GM12878 (cell line): Measurements from ENCODE around the gene PTPRD. TPM values are rescaled to one million over a fixed set of nuclear protein-coding genes. Genes with fewer than 3 reads are reported as not detected.

Experiments
- ATAC-seq: fragments of 200-7000 bp; cut with Tn5 transposase; 3 replicates; pipeline ENCODE4 v1.9.1; 2020; ENCODE audit warnings: mild to moderate bottlenecking, moderate library complexity
- BruUV-seq: library from RNA; stranded (reverse); fragments of 400-500 nt; replicated peaks from 2 replicates; lab custom pipeline; 2021; lab: Mats Ljungman, UMichigan
- CTCF ChIA-PET: fragments of 300-600 bp; sonication (Branson Sonifier 250); formaldehyde crosslinking; extraction: SDS; loops from one replicate; lab custom pipeline; 2021; ENCODE audit warnings: inconsistent platforms; lab: Yijun Ruan, JAX
- POLR2A ChIA-PET: fragments of 350-600 bp; formaldehyde crosslinking; extraction: SDS; loops from one replicate; lab custom pipeline; 2021; ENCODE audit warnings: inconsistent platforms; lab: Charles Lee
- RAD21 ChIA-PET: fragments of 300-600 bp; sonication (Branson Sonifier 250); formaldehyde crosslinking; loops from one replicate; lab custom pipeline; 2023; ENCODE audit warnings: antibody characterized with exemption; ENCODE audit not compliant: unreplicated experiment; lab: Charles Lee
- SMC1A ChIA-PET: fragments of 300-600 bp; sonication (Branson Sonifier 250); formaldehyde crosslinking; loops from one replicate; lab custom pipeline; 2023; ENCODE audit not compliant: unreplicated experiment, uncharacterized antibody; lab: Charles Lee
- DNase-seq: peaks from one replicate; pipeline ENCODE4 v3.0.0-alpha.2; 2011; ENCODE audit warnings: low read depth, low spot score
- FAIRE-seq: peaks from 3 replicates; lab custom pipeline; 2011; peaks lifted over from hg19 to GRCh38; lab: Jason Lieb, UNC
- H2AFZ ChIP-seq: 2 replicates; pipeline ENCODE4 v1.6.0; 2011; ENCODE audit warnings: low read depth, low read length, control low read depth; ENCODE audit not compliant: control insufficient read depth
- H3K27ac ChIP-seq: 2 replicates; pipeline ENCODE4 v1.5.1; 2011; ENCODE audit warnings: control low read depth; ENCODE audit not compliant: control insufficient read depth, insufficient read depth
- H3K27me3 ChIP-seq, 2 experiments: replicated peaks in 1 of 2; 2 replicates each; pipeline versions ENCODE4 v1.6.0 to v1.6.1; 2011; ENCODE audit warnings: low read length in 1 of 2; ENCODE audit not compliant: control insufficient read depth in 2 of 2, insufficient read depth in 2 of 2
- H3K36me3 ChIP-seq, 2 experiments: 2 replicates each; pipeline ENCODE4 v1.5.1; 2011; ENCODE audit warnings: low read length in 1 of 2; ENCODE audit not compliant: control insufficient read depth in 2 of 2, insufficient read depth in 2 of 2
- H3K4me1 ChIP-seq: 2 replicates; pipeline ENCODE4 v1.6.1; 2011; ENCODE audit warnings: mild to moderate bottlenecking, low read length, moderate library complexity, mixed read lengths; ENCODE audit not compliant: control insufficient read depth, insufficient read depth
- H3K4me2 ChIP-seq: 2 replicates; pipeline ENCODE4 v1.6.0; 2011; ENCODE audit warnings: control low read depth; ENCODE audit not compliant: control insufficient read depth, insufficient read depth
- H3K4me3 ChIP-seq: fragments of 200-600 bp; sonication (generic); 2 replicates; pipeline ENCODE4 v1.5.1; 2016
- H3K79me2 ChIP-seq: 2 replicates; pipeline ENCODE4 v1.6.0; 2011; ENCODE audit warnings: low read length; ENCODE audit not compliant: control insufficient read depth, insufficient read depth
- H3K9ac ChIP-seq: 2 replicates; pipeline ENCODE4 v1.8.0; 2011; ENCODE audit warnings: low read length, control low read depth, mixed read lengths; ENCODE audit not compliant: control insufficient read depth, insufficient read depth
- H3K9me3 ChIP-seq: replicated peaks from 3 replicates; pipeline ENCODE4 v1.5.1; 2011; ENCODE audit warnings: mild to moderate bottlenecking, low read length; ENCODE audit not compliant: control insufficient read depth, insufficient read depth
- H4K20me1 ChIP-seq: 2 replicates; pipeline ENCODE4 v1.6.0; 2011; ENCODE audit not compliant: control insufficient read depth, insufficient read depth
- ATF2 ChIP-seq: IDR thresholded peaks from 2 replicates; pipeline ENCODE4 v1.6.1; 2012; ENCODE audit warnings: low read length, inconsistent platforms
- BHLHE40 ChIP-seq, 2 experiments: fragments of 450-650 bp in 1 of 2; IDR thresholded peaks; 2 replicates each; pipeline ENCODE4 v1.6.1; 2011 to 2017; ENCODE audit warnings: low read depth in 2 of 2, borderline replicate concordance in 1 of 2, improper control_type of control experiment in 1 of 2, low read length in 1 of 2, mild to moderate bottlenecking in 1 of 2
- CHD4 ChIP-seq: fragments of 200-600 bp; sonication (generic); IDR thresholded peaks from 2 replicates; pipeline ENCODE4 v1.6.1; 2016; ENCODE audit warnings: mild to moderate bottlenecking
- CTCF ChIP-seq, 3 experiments: IDR thresholded peaks in 2 of 3; conservative IDR thresholded peaks in 1 of 3; 2 replicates each; pipeline ENCODE4 v1.5.1; 2011; ENCODE audit warnings: low read depth in 3 of 3, low read length in 3 of 3, mild to moderate bottlenecking in 3 of 3, control low read depth in 2 of 3, moderate library complexity in 2 of 3, inconsistent platforms in 1 of 3, mixed read lengths in 1 of 3; ENCODE audit not compliant: control insufficient read depth in 2 of 3, insufficient read depth in 1 of 3; ENCODE audit errors: extremely low read depth in 1 of 3
- ELK1 ChIP-seq: IDR thresholded peaks from 2 replicates; pipeline ENCODE4 v1.6.1; 2012; ENCODE audit warnings: low read depth, low read length, improper control_type of control experiment
- HDAC6 ChIP-seq: fragments of 200-600 bp; sonication (generic); IDR thresholded peaks from one replicate; pipeline ENCODE4 v1.8.0; 2017; ENCODE audit warnings: antibody characterized with exemption; ENCODE audit not compliant: unreplicated experiment
- NFIC ChIP-seq: IDR thresholded peaks from 2 replicates; pipeline ENCODE4 v1.6.1; 2012; ENCODE audit warnings: low read depth, mild to moderate bottlenecking, inconsistent platforms, low read length, moderate library complexity
- PAX8 ChIP-seq: fragments of 450-650 bp; IDR thresholded peaks from 2 replicates; pipeline ENCODE4 v1.6.1; 2017; ENCODE audit warnings: mild to moderate bottlenecking, moderate library complexity
- SKIL ChIP-seq: fragments of 450-650 bp; IDR thresholded peaks from 2 replicates; pipeline ENCODE4 v1.6.1; 2017; ENCODE audit warnings: mild to moderate bottlenecking, low read depth, inconsistent platforms; ENCODE audit not compliant: poor library complexity, severe bottlenecking
- SMAD1 ChIP-seq: fragments of 450-650 bp; IDR thresholded peaks from 2 replicates; pipeline ENCODE4 v1.6.1; 2018; ENCODE audit warnings: mild to moderate bottlenecking, low read depth; ENCODE audit not compliant: partially characterized antibody
- SMAD5 ChIP-seq: IDR thresholded peaks from 2 replicates; pipeline ENCODE4 v1.6.1; 2016; ENCODE audit warnings: antibody characterized with exemption, low read depth
- SREBF2 ChIP-seq: IDR thresholded peaks from 2 replicates; pipeline ENCODE4 v1.6.1; 2012; ENCODE audit warnings: mild to moderate bottlenecking, low read length
- TAF1 ChIP-seq: IDR thresholded peaks from 2 replicates; pipeline ENCODE4 v1.6.1; 2011; ENCODE audit warnings: mild to moderate bottlenecking, low read depth, low read length, borderline replicate concordance
- ZNF274 ChIP-seq: IDR thresholded peaks from one replicate; pipeline ENCODE4 v1.8.0; 2011; ENCODE audit not compliant: insufficient read length, insufficient read depth
- WGBS: methylation state at CpG from one replicate; pipeline ENCODE4 v1.1.6; 2016; ENCODE audit warnings: low lambda C conversion rate; ENCODE audit not compliant: insufficient replicate concordance, insufficient coverage; ENCODE audit errors: missing lambda C conversion rate; 5-methylcytosine and 5-hydroxymethylcytosine counted together
- in situ Hi-C: fragments of 300-500 bp; cut with MboI; formaldehyde crosslinking; loops from 9 replicates; pipeline ENCODE4 v1.14.3; 2018; ENCODE audit warnings: mixed read lengths
- intact Hi-C: fragments of 100-400 bp; cut with micrococcal nuclease; formaldehyde crosslinking; loops from one replicate; pipeline ENCODE4 v1.14.2; 2022; ENCODE audit not compliant: unreplicated experiment
- polyA plus RNA-seq, 11 experiments: library from polyadenylated mRNA; depleted of rRNA in 4 of 11; unstranded in 6 of 11; stranded (reverse) in 5 of 11; fragments of >200 nt; fragmentation: Nextera tagmentation in 4 of 11; fragmentation: Illumina TruSeq in 1 of 11; extraction: Ambion mirVana in 4 of 11; extraction: Trizol in 1 of 11; gene quantifications; 1 replicate in 1 of 11; 2 replicates in 10 of 11; pipeline versions ENCODE4 v1.2.1 to v1.2.3, GENCODE V29; 2011 to 2016; ENCODE audit warnings: inconsistent platforms in 2 of 11, missing spikeins in 2 of 11, low read depth in 1 of 11
- total RNA-seq, 4 experiments: library from RNA; depleted of rRNA in 3 of 4; stranded (reverse); fragments of >200 nt in 3 of 4; fragmentation: Illumina TruSeq in 1 of 4; extraction: Trizol in 1 of 4; gene quantifications; 2 replicates each; pipeline versions ENCODE4 v1.2.1 to v1.2.3, GENCODE V29; 2013 to 2021

The PTPRD gene
- total and polyA plus RNA-seq, 10 of the 15 experiments (the other 5 are each of a cell fraction or from before 2014, with no cell fraction given) = under 0.01 to 0.05 (median 0.01) TPM; not detected in 7

GRCh38 chr9:8799206-8799605, 1813.6 kb downstream of the PTPRD start (continued):
- no peak for TF ChIP-seq SKIL
- TF ChIP-seq ZNF274 = no peak
- TF ChIP-seq CTCF (IDR thresholded peaks at IDR 0.05 in 2 of 3, conservative IDR thresholded peaks at IDR 0.05 in 1 of 3; ENCODE audit: control insufficient read depth in 2 of 3, extremely low read depth in 1 of 3, insufficient read depth in 1 of 3, low read depth in 3 of 3, low read length in 3 of 3) = no peak
- TF ChIP-seq TAF1 = no peak
- no peak for TF ChIP-seq BHLHE40 (IDR thresholded peaks at IDR 0.05; ENCODE audit: borderline replicate concordance in 1 of 2, low read depth in 2 of 2, low read length in 1 of 2)
- TF ChIP-seq SMAD5 = no peak
- TF ChIP-seq CHD4 = no peak

GRCh38 chr9:8784838-8785237, 1828.0 kb downstream of the PTPRD start:
- FAIRE-seq = no peak
- no TSS peak for BruUV-seq
- Histone ChIP-seq H2AFZ (no peak overlapping the region), H3K4me1 (no peaks in the 10 kb centered on the region), H4K20me1 (no peaks in the 10 kb centered on the region), H3K9me3 (no peaks in the 10 kb centered on the region), H3K9ac (no peak overlapping the region), H3K4me3 (no peak overlapping the region), H3K4me2 (no peak overlapping the region), H3K27me3 (no peaks in the 10 kb centered on the region), H3K36me3 (no peaks in the 10 kb centered on the region), H3K27ac (no peak overlapping the region), H3K79me2 (no peaks in the 10 kb centered on the region)
- DNase-seq = no peak
- ATAC-seq = no peak
- RAD21 ChIA-PET = no interaction called here
- intact Hi-C loops = no loop called here
- CTCF ChIA-PET = no interaction called here
- 42% methylated on average over 2 of the region's 2 CpGs for WGBS
- in situ Hi-C loops = no loop called here
- POLR2A ChIA-PET = no interaction called here
- SMC1A ChIA-PET = no interaction called here
- no peak for TF ChIP-seq HDAC6
- TF ChIP-seq ELK1 = no peak
- TF ChIP-seq SMAD1 = no peak
- TF ChIP-seq NFIC = no peak
- TF ChIP-seq CTCF (IDR thresholded peaks at IDR 0.05 in 2 of 3, conservative IDR thresholded peaks at IDR 0.05 in 1 of 3; ENCODE audit: control insufficient read depth in 2 of 3, extremely low read depth in 1 of 3, insufficient read depth in 1 of 3, low read depth in 3 of 3, low read length in 3 of 3) = no peak
- TF ChIP-seq ATF2 = no peak
- no peak for TF ChIP-seq PAX8
- TF ChIP-seq SREBF2 = no peak
